ENCODE results near the gene HERC2. TPM values are rescaled to one million over a fixed set of nuclear protein-coding genes. Genes with fewer than 3 reads are reported as not detected.
A peak's percentile ranks its signal among the peaks of the same experiment; 100 is the strongest.

HERC2 gene
- total RNA-seq, 2 donors from 2014 or later: 105 to 112 TPM

DNA sequence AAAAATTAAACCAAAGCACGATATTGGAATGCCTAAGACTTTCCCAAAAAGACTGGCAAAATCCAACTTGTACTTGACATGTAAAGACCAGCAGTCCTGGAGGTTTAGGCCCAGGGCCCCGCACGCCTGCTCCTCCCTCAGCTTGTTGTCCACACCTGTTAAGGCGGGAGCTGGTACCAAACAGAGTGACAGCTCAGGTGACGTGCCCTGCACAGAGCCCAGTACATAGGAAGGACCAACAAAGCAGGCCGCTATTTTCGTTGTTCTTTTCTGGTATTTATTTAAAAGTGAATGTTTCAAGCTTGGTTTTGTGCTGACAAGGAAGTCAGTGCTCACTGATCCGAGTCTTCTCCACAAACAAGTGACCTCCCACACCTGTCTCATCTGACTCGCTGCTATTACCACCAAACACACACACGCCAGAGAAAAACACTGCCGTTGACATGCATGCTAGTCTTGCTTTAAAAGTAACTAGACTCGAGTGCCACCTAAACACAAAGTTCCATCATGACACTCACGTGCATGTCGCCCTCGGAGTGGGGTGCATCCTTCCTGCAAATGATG, 50.2 kb downstream of the HERC2 start:
- H3K4me3 ChIP-seq (ENCODE audit: low read length): no peak overlapping the region
- Mint-ChIP-seq H3K27me3 (ENCODE audit: insufficient read depth) (no peaks in the 10 kb centered on the region), H3K4me1 (peaks cover 3% of the 10 kb centered on the region), H3K36me3 (ENCODE audit: low read depth) (peaks cover 68% of the 10 kb centered on the region), H3K4me3 (no peak overlapping the region), H3K9me3 (no peaks in the 10 kb centered on the region), H3K27ac (no peak overlapping the region)
- 92 to 95% methylated on average over 4 to 15 of the region's 15 CpGs for WGBS, 2 experiments (ENCODE audit: insufficient coverage in 1 of 2, insufficient read length in 1 of 2)
- H3K9ac ChIP-seq (ENCODE audit: extremely low read depth, low read length, poor library complexity, severe bottlenecking): no peak overlapping the region
- no peak overlapping the region for H3K27ac ChIP-seq (ENCODE audit: low read depth, low read length)
- H3K9me3 ChIP-seq (ENCODE audit: control insufficient read depth, low read length): no peaks in the 10 kb centered on the region
- TF ChIP-seq, protein P1, sequence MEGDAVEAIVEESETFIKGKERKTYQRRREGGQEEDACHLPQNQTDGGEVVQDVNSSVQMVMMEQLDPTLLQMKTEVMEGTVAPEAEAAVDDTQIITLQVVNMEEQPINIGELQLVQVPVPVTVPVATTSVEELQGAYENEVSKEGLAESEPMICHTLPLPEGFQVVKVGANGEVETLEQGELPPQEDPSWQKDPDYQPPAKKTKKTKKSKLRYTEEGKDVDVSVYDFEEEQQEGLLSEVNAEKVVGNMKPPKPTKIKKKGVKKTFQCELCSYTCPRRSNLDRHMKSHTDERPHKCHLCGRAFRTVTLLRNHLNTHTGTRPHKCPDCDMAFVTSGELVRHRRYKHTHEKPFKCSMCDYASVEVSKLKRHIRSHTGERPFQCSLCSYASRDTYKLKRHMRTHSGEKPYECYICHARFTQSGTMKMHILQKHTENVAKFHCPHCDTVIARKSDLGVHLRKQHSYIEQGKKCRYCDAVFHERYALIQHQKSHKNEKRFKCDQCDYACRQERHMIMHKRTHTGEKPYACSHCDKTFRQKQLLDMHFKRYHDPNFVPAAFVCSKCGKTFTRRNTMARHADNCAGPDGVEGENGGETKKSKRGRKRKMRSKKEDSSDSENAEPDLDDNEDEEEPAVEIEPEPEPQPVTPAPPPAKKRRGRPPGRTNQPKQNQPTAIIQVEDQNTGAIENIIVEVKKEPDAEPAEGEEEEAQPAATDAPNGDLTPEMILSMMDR (conservative IDR thresholded peaks at IDR 0.05): no peak
- peaks cover 69% of the 10 kb centered on the region for H3K36me3 ChIP-seq (ENCODE audit: control insufficient read depth, insufficient read depth, low read length)
- no peak for DNase-seq
- no peaks in the 10 kb centered on the region for H3K27me3 ChIP-seq (ENCODE audit: control insufficient read depth, insufficient read depth, low read length, poor library complexity, severe bottlenecking)
- no peaks in the 10 kb centered on the region for H3K4me1 ChIP-seq (ENCODE audit: control insufficient read depth, insufficient read depth, low read length)

DNA sequence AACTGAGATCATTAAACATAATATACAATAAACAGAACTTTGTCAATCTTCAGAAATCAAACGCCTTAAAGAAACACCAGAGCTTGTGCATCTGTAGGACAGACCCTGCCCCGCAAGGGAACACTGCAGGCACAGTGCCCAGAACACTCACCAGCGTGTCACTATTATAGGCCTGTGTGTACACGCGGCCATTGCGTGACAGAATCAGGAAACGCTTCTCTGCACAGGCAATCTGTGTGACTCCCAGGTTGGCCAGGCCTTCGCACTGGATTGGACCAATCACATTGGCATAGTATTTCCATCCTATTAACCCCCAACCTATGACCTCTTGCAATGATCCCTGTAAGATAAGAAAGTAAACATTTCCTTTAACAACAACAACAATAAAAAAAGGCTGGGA, 52.9 kb downstream of the HERC2 start:
- H3K9me3 Mint-ChIP-seq: no peaks in the 10 kb centered on the region
- H3K27me3 Mint-ChIP-seq (ENCODE audit: insufficient read depth): no peaks in the 10 kb centered on the region
- Histone ChIP-seq H3K9ac (ENCODE audit: extremely low read depth, low read length, poor library complexity, severe bottlenecking) (no peak overlapping the region), H3K9me3 (ENCODE audit: control insufficient read depth, low read length) (no peaks in the 10 kb centered on the region), H3K36me3 (ENCODE audit: control insufficient read depth, insufficient read depth, low read length) (peaks cover 82% of the 10 kb centered on the region), H3K4me3 (ENCODE audit: low read length) (no peak overlapping the region), H3K27ac (ENCODE audit: low read depth, low read length) (no peak overlapping the region), H3K27me3 (ENCODE audit: control insufficient read depth, insufficient read depth, low read length, poor library complexity, severe bottlenecking) (no peaks in the 10 kb centered on the region), H3K4me1 (ENCODE audit: control insufficient read depth, insufficient read depth, low read length) (no peaks in the 10 kb centered on the region)
- TF ChIP-seq, protein P1 (conservative IDR thresholded peaks at IDR 0.05): no peak
- DNase-seq: no peak
- H3K4me3 Mint-ChIP-seq: no peak overlapping the region
- 85 to 96% methylated on average over 7 to 8 of the region's 8 CpGs for WGBS, 2 experiments (ENCODE audit: insufficient coverage in 1 of 2, insufficient read length in 1 of 2)
- peaks cover 8% of the 10 kb centered on the region for H3K4me1 Mint-ChIP-seq
- H3K36me3 Mint-ChIP-seq (ENCODE audit: low read depth): peaks cover 81% of the 10 kb centered on the region
- H3K27ac Mint-ChIP-seq: peak overlapping the region; percentile 35

DNA sequence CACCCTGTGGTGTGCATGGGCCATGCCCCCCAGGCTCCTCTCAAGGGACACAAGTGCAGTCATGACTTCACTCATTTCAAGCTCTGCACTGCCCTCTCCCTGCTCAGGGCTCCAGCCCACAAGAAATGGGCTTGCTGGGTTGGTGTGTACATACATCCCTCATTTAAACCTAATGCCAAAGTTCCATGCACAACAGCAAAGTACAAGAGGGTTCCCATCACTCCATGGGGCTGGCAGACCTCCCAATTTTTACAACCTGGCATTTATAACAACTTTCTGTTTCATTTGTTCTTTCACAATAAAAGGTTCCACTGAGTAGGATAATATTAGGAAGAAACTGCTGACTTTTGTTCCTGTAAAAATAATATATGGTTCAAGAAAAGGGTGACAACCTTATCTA, 54.3 kb downstream of the HERC2 start:
- H3K36me3 ChIP-seq (ENCODE audit: control insufficient read depth, insufficient read depth, low read length): peaks cover 90% of the 10 kb centered on the region
- H3K9me3 ChIP-seq (ENCODE audit: control insufficient read depth, low read length): no peaks in the 10 kb centered on the region
- no peak overlapping the region for H3K4me3 ChIP-seq (ENCODE audit: low read length)
- Mint-ChIP-seq H3K9me3 (no peaks in the 10 kb centered on the region), H3K36me3 (ENCODE audit: low read depth) (peaks cover 85% of the 10 kb centered on the region), H3K4me1 (peaks cover 5% of the 10 kb centered on the region), H3K27me3 (ENCODE audit: insufficient read depth) (no peaks in the 10 kb centered on the region), H3K27ac (no peak overlapping the region), H3K4me3 (no peak overlapping the region)
- H3K4me1 ChIP-seq (ENCODE audit: control insufficient read depth, insufficient read depth, low read length): no peaks in the 10 kb centered on the region
- H3K27me3 ChIP-seq (ENCODE audit: control insufficient read depth, insufficient read depth, low read length, poor library complexity, severe bottlenecking): no peaks in the 10 kb centered on the region
- H3K27ac ChIP-seq (ENCODE audit: low read depth, low read length): no peak overlapping the region
- no peak overlapping the region for H3K9ac ChIP-seq (ENCODE audit: extremely low read depth, low read length, poor library complexity, severe bottlenecking)
- no peak for DNase-seq
- TF ChIP-seq, protein P1 (conservative IDR thresholded peaks at IDR 0.05): no peak
